Calu3 (cell line): Measurements from ENCODE around the gene SLC39A9. TPM values are rescaled to one million over a fixed set of nuclear protein-coding genes. Genes with fewer than 3 reads are reported as not detected.

ENCODE experiments used
- BruUV-seq: library from RNA; stranded (reverse); fragments of 400-500 nt; replicated peaks from 2 replicates; lab custom pipeline; 2021; lab: Mats Ljungman, UMichigan
- CTCF ChIA-PET: fragments of 300-600 bp; sonication (Branson Sonifier 250); formaldehyde crosslinking; loops from one replicate; lab custom pipeline; 2022; ENCODE audit warnings: antibody characterized with exemption; lab: Charles Lee
- DNase-seq: peaks from one replicate; pipeline ENCODE4 v3.0.0; 2022
- H3K27ac Mint-ChIP-seq: one replicate; pipeline ENCODE4 v1.8.0; 2022; ENCODE audit warnings: mixed read lengths; ENCODE audit not compliant: unreplicated experiment
- H3K27me3 Mint-ChIP-seq: one replicate; pipeline ENCODE4 v1.8.0; 2022; ENCODE audit warnings: mixed read lengths; ENCODE audit not compliant: unreplicated experiment
- H3K36me3 Mint-ChIP-seq: one replicate; pipeline ENCODE4 v1.8.0; 2022; ENCODE audit warnings: mild to moderate bottlenecking, moderate library complexity, mixed read lengths; ENCODE audit not compliant: insufficient read depth, unreplicated experiment
- H3K4me1 Mint-ChIP-seq: one replicate; pipeline ENCODE4 v1.8.0; 2022; ENCODE audit warnings: mild to moderate bottlenecking, low read depth, mixed read lengths; ENCODE audit not compliant: unreplicated experiment
- H3K4me3 Mint-ChIP-seq: one replicate; pipeline ENCODE4 v1.8.0; 2022; ENCODE audit warnings: mild to moderate bottlenecking, low read depth, moderate library complexity, mixed read lengths; ENCODE audit not compliant: unreplicated experiment
- H3K9me3 Mint-ChIP-seq: one replicate; pipeline ENCODE4 v1.8.0; 2022; ENCODE audit warnings: low read depth, mixed read lengths; ENCODE audit not compliant: unreplicated experiment
- intact Hi-C: fragments of 100-400 bp; cut with micrococcal nuclease; formaldehyde crosslinking; loops from one replicate; pipeline ENCODE4 v1.10.0; 2022; ENCODE audit not compliant: unreplicated experiment
- total RNA-seq: library from RNA; stranded (reverse); gene quantifications from 2 replicates; pipeline ENCODE4 v1.2.3, GENCODE V29; 2022
- TF ChIP-seq, protein P1 (sequence below): fragments of 200-600 bp; IDR thresholded peaks from one replicate; pipeline ENCODE4 v1.8.0; 2022; ENCODE audit warnings: antibody characterized with exemption; ENCODE audit not compliant: unreplicated experiment

Gene SLC39A9
- total RNA-seq, 1 experiment from 2014 or later: 94.7 TPM

DNA sequence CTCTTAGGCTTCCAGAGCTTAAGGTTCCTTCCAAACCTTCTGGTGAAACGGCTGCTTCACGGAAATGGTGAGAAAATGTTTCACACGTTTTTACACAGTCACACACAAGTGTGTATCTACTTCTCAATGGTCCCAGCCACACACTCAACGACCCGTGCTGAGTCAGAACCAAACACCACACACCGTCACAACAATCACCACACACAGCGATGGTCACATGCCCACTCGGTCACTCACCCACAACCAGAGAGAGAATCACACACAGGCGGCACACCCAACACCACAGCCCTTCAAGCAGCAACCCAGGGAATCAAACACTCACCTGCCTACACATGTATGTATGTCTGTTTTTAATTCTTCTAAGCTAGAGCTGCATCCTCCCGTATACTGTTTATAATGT lies 73.4 kb downstream of the SLC39A9 start:
- no peak for DNase-seq
- H3K27ac Mint-ChIP-seq: no peak overlapping the region
- TF ChIP-seq, protein P1, sequence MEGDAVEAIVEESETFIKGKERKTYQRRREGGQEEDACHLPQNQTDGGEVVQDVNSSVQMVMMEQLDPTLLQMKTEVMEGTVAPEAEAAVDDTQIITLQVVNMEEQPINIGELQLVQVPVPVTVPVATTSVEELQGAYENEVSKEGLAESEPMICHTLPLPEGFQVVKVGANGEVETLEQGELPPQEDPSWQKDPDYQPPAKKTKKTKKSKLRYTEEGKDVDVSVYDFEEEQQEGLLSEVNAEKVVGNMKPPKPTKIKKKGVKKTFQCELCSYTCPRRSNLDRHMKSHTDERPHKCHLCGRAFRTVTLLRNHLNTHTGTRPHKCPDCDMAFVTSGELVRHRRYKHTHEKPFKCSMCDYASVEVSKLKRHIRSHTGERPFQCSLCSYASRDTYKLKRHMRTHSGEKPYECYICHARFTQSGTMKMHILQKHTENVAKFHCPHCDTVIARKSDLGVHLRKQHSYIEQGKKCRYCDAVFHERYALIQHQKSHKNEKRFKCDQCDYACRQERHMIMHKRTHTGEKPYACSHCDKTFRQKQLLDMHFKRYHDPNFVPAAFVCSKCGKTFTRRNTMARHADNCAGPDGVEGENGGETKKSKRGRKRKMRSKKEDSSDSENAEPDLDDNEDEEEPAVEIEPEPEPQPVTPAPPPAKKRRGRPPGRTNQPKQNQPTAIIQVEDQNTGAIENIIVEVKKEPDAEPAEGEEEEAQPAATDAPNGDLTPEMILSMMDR: no peak
- no peak overlapping the region for H3K4me3 Mint-ChIP-seq
- H3K4me1 Mint-ChIP-seq: no peaks in the 10 kb centered on the region
- intact Hi-C loops: loop anchor here (10.0 kb wide), 1 partner anchor 103 kb away; the partner anchor contains the start of gene CCDC177
- H3K9me3 Mint-ChIP-seq: no peaks in the 10 kb centered on the region
- no TSS peak for BruUV-seq
- H3K27me3 Mint-ChIP-seq: peaks cover 5% of the 10 kb centered on the region
- no peaks in the 10 kb centered on the region for H3K36me3 Mint-ChIP-seq
- CTCF ChIA-PET: no interaction called here

DNA sequence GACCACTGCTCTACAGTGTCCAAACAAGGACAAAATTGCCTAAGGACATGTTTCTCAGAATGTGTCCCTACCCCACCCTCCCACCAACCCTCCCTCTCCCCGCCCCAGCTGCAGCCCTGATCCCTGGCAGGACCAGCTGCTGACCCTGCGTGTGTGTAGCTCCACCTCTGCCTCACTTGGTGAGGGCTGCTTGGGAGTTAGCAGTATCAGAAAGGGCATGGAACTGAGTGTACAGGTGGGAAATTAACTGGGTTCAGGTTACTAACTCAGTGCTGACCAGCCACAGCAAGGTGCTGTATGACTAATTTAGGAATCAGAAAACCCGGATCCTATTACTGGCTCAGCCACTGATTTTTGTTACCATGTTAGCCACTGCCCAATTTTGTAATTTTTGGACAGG lies 74.8 kb downstream of the SLC39A9 start:
- Mint-ChIP-seq H3K27ac (no peak overlapping the region), H3K36me3 (no peaks in the 10 kb centered on the region), H3K27me3 (peaks cover 19% of the 10 kb centered on the region), H3K4me1 (no peaks in the 10 kb centered on the region), H3K4me3 (no peak overlapping the region), H3K9me3 (no peaks in the 10 kb centered on the region)
- intact Hi-C loops: loop anchor here (10.0 kb wide), 1 partner anchor 102 kb away; the partner anchor contains the start of gene CCDC177
- peak; percentile 10 for DNase-seq
- CTCF ChIA-PET: no interaction called here
- BruUV-seq: no TSS peak
- TF ChIP-seq, protein P1: no peak

DNA sequence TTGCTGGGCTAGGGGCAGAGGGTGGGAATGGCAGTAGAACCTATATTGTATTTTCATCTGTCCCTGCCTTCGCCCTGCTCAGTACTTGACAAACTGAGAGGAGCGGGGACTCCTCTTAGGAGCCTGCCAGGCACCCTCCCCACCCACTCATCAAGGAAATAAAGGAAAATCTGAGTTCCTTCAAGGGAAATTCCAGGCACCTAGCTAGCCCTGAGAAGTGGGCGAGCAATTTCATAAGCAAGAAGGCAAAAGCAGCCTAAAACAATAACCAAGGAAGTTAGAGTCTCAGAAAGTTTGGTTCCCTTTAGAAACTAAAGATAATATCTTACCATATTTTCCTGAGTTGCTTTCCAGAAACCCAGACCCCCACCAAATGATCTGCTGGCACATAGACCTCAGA lies 75.5 kb downstream of the SLC39A9 start:
- H3K9me3 Mint-ChIP-seq: no peaks in the 10 kb centered on the region
- BruUV-seq: no TSS peak
- DNase-seq: no peak
- TF ChIP-seq, protein P1: no peak
- no peaks in the 10 kb centered on the region for H3K4me1 Mint-ChIP-seq
- intact Hi-C loops: loop anchor here (10.0 kb wide), 1 partner anchor 101 kb away; the partner anchor contains the start of gene CCDC177
- H3K27me3 Mint-ChIP-seq: peaks cover 26% of the 10 kb centered on the region
- no peak overlapping the region for H3K4me3 Mint-ChIP-seq
- no peaks in the 10 kb centered on the region for H3K36me3 Mint-ChIP-seq
- H3K27ac Mint-ChIP-seq: no peak overlapping the region
- CTCF ChIA-PET: interaction anchor here (0.5 kb wide), 1 partner anchor 214 kb away, joined by 4 read pairs; the partner anchor contains the start of gene GALNT16

GRCh38 chr14:69475194-69475818 lies 76.8 kb downstream of the SLC39A9 start:
- TF ChIP-seq, protein P1: peak; percentile 59
- CTCF ChIA-PET: interaction anchor here (0.6 to 1.7 kb wide), 15 partner anchors 9 to 845 kb away, joined by 3 to 6 read pairs (median 3); partner anchors contain the start of gene CCDC177
- no peaks in the 10 kb centered on the region for H3K4me1 Mint-ChIP-seq
- DNase-seq: peak; percentile 48
- H3K4me3 Mint-ChIP-seq: no peak overlapping the region
- intact Hi-C loops: loop anchor here (5.0 to 10.0 kb wide), 2 partner anchors 99 to 233 kb away; partner anchors contain the start of gene CCDC177
- no peaks in the 10 kb centered on the region for H3K9me3 Mint-ChIP-seq
- BruUV-seq: no TSS peak
- no peak overlapping the region for H3K27ac Mint-ChIP-seq
- H3K36me3 Mint-ChIP-seq: no peaks in the 10 kb centered on the region
- peaks cover 32% of the 10 kb centered on the region for H3K27me3 Mint-ChIP-seq
